ENCODE data around the gene ARHGAP40.

ARHGAP40 gene

GRCh38 chr20:38642498-38642897 lies 40.9 kb downstream of the ARHGAP40 start:
- no peak overlapping the region for H3K4me3 ChIP-seq (ENCODE audit: low read depth in 1 of 2, low read length in 2 of 2)
- peaks cover 28% of the 10 kb centered on the region for H3K27me3 ChIP-seq (ENCODE audit: insufficient read depth, low read length, poor library complexity)
- no peak for ATAC-seq (ENCODE audit: insufficient read depth, low read depth)
- H3K36me3 ChIP-seq (ENCODE audit: insufficient read depth, low read length), result no peaks in the 10 kb centered on the region
- no peak overlapping the region for H3K4me2 ChIP-seq (ENCODE audit: insufficient read depth, low read length)
- no peaks in the 10 kb centered on the region for H4K20me1 ChIP-seq (ENCODE audit: insufficient read depth, low read length)
- no peaks in the 10 kb centered on the region for H3K79me2 ChIP-seq (ENCODE audit: insufficient read depth, low read length)
- no peak overlapping the region for H2AFZ ChIP-seq (ENCODE audit: low read depth, low read length)
- TF ChIP-seq, protein P1, sequence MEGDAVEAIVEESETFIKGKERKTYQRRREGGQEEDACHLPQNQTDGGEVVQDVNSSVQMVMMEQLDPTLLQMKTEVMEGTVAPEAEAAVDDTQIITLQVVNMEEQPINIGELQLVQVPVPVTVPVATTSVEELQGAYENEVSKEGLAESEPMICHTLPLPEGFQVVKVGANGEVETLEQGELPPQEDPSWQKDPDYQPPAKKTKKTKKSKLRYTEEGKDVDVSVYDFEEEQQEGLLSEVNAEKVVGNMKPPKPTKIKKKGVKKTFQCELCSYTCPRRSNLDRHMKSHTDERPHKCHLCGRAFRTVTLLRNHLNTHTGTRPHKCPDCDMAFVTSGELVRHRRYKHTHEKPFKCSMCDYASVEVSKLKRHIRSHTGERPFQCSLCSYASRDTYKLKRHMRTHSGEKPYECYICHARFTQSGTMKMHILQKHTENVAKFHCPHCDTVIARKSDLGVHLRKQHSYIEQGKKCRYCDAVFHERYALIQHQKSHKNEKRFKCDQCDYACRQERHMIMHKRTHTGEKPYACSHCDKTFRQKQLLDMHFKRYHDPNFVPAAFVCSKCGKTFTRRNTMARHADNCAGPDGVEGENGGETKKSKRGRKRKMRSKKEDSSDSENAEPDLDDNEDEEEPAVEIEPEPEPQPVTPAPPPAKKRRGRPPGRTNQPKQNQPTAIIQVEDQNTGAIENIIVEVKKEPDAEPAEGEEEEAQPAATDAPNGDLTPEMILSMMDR (IDR thresholded peaks at IDR 0.05; ENCODE audit: borderline replicate concordance, extremely low read depth, low read length, poor library complexity, severe bottlenecking), result no peak
- TF ChIP-seq EZH2 (IDR thresholded peaks at IDR 0.05; ENCODE audit: borderline replicate concordance, low read depth, low read length, severe bottlenecking), result no peak
- peaks cover 10% of the 10 kb centered on the region for H3K4me1 ChIP-seq (ENCODE audit: insufficient read depth, low read length)
- no peak overlapping the region for H3K9ac ChIP-seq (ENCODE audit: low read depth, low read length)
- H3K27ac ChIP-seq (ENCODE audit: low read length), result no peak overlapping the region
- H3K9me3 ChIP-seq (ENCODE audit: insufficient read depth, low read length, severe bottlenecking), result no peaks in the 10 kb centered on the region
- DNase-seq, result no peak

GRCh38 chr20:38644588-38645260 lies 43.1 kb downstream of the ARHGAP40 start:
- H3K4me3 ChIP-seq (ENCODE audit: low read depth in 1 of 2, low read length in 2 of 2), result no peak overlapping the region
- H3K79me2 ChIP-seq (ENCODE audit: insufficient read depth, low read length), result no peaks in the 10 kb centered on the region
- ATAC-seq (ENCODE audit: insufficient read depth, low read depth) (no peak), DNase-seq (no peak)
- no peak overlapping the region for H3K27ac ChIP-seq (ENCODE audit: low read length)
- no peak overlapping the region for H3K4me2 ChIP-seq (ENCODE audit: insufficient read depth, low read length)
- H2AFZ ChIP-seq (ENCODE audit: low read depth, low read length), result no peak overlapping the region
- peaks cover 10% of the 10 kb centered on the region for H3K4me1 ChIP-seq (ENCODE audit: insufficient read depth, low read length)
- no peaks in the 10 kb centered on the region for H3K36me3 ChIP-seq (ENCODE audit: insufficient read depth, low read length)
- H3K9ac ChIP-seq (ENCODE audit: low read depth, low read length), result no peak overlapping the region
- no peaks in the 10 kb centered on the region for H3K9me3 ChIP-seq (ENCODE audit: insufficient read depth, low read length, severe bottlenecking)
- H4K20me1 ChIP-seq (ENCODE audit: insufficient read depth, low read length), result no peaks in the 10 kb centered on the region
- peaks cover 31% of the 10 kb centered on the region for H3K27me3 ChIP-seq (ENCODE audit: insufficient read depth, low read length, poor library complexity)
- TF ChIP-seq EZH2 (IDR thresholded peaks at IDR 0.05; ENCODE audit: borderline replicate concordance, low read depth, low read length, severe bottlenecking), result no peak
- TF ChIP-seq, protein P1 (IDR thresholded peaks at IDR 0.05; ENCODE audit: borderline replicate concordance, extremely low read depth, low read length, poor library complexity, severe bottlenecking), result no peak

- Histone ChIP-seq H3K4me2 (ENCODE audit: insufficient read depth, low read length) (no peak overlapping the region), H3K79me2 (ENCODE audit: insufficient read depth, low read length) (no peaks in the 10 kb centered on the region), H3K4me3 (ENCODE audit: low read depth in 1 of 2, low read length in 2 of 2) (no peak overlapping the region), H3K9ac (ENCODE audit: low read depth, low read length) (no peak overlapping the region), H3K9me3 (ENCODE audit: insufficient read depth, low read length, severe bottlenecking) (no peaks in the 10 kb centered on the region), H3K4me1 (ENCODE audit: insufficient read depth, low read length) (peaks cover 10% of the 10 kb centered on the region), H3K27ac (ENCODE audit: low read length) (no peak overlapping the region), H4K20me1 (ENCODE audit: insufficient read depth, low read length) (no peaks in the 10 kb centered on the region), H2AFZ (ENCODE audit: low read depth, low read length) (no peak overlapping the region), H3K27me3 (ENCODE audit: insufficient read depth, low read length, poor library complexity) (peaks cover 30% of the 10 kb centered on the region), H3K36me3 (ENCODE audit: insufficient read depth, low read length) (no peaks in the 10 kb centered on the region)
- ATAC-seq (ENCODE audit: insufficient read depth, low read depth), result no peak
- no peak for DNase-seq
- no peak for TF ChIP-seq EZH2 (IDR thresholded peaks at IDR 0.05; ENCODE audit: borderline replicate concordance, low read depth, low read length, severe bottlenecking)
- TF ChIP-seq, protein P1 (IDR thresholded peaks at IDR 0.05; ENCODE audit: borderline replicate concordance, extremely low read depth, low read length, poor library complexity, severe bottlenecking), result no peak
Measured at GRCh38 chr20:38645351-38645750, 43.7 kb downstream of the ARHGAP40 start.
